ENCODE measurements around the gene SMAD9.

SMAD9 gene

DNA sequence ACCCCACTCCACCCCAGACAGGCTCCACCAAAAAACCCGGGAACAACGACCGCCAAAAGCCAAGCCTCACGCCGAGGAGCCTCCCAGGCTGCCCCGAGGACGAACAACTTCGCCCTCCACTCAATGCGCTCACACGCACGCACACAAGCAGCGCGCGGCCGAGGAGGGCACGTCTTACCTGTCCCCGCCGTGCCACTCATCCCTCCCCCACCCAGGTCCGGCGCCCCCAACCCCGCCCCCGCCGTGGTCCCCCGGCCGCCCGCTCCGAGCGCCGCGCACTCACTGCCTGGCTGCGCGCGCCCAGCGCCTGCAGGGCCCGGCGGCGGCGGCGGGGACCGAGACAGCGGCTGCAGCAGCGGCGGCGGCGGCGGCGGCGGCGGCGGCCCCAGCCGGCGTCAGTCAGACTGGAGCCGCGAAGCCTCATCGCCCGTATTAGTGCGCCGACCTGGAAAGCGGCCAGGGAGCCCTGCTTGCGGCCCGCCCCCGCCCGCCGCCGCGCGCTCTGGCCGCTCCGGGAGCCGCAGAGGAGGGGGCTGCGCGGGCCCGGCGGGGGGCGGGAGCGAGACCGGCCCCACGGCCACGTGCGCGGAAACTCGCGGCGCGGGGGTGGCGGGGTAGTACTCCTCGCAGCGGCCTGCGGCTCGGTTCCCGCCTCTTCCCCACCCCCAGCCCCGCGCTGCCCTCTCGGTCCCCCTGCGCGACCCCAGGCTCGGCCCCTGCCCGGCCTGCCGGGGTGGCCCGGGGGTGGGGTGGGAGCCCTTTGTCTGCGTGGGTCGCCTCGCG lies at the start of gene SMAD9:
SMAD9 (minus strand) TSS at position 406 of the 783 bp plus-strand sequence. CDS start 40,549 bp downstream, outside the sequence.
- peak; percentile 93 for DNase-seq (ENCODE audit: low read depth, low spot score)

DNA sequence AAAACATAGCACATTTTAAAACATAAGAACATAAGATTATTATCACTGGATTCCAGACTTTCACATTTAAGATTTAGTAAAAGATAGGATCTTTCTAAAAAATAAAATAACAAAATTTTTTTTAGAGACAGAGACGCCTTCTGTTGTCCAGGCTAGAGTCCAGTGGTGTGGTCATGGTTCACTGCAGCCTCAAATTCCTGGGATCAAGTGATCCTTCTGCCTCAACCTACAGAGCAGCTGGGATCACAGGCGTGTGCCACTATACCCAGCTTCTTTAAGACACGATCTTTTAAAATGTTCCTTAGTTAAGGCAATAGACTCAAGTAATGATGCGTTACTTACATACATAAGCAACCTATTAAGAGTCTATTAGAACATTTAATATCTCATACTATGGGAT lies 46.4 kb upstream of the SMAD9 start:
- DNase-seq (ENCODE audit: low read depth, low spot score) = no peak

DNA sequence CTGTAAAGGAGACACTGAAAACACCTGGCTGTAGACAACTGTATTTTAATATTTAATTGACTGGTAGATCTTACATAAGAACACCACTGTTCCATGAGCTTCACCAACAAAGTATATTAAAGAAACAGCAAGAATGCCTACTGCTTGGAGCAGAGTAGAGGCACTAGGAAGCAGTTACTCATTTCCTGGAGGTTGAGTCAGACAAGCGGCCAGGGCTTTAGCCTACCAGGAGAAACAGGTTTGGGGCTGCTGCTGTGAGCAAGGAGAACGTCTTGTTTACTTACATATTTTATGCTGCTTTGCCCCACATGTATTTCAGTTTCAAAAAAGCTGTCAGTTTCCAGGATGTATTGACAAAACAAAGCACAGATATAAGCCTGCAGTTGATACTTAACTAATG lies 45.7 kb upstream of the SMAD9 start:
- DNase-seq (ENCODE audit: low read depth, low spot score) = peak; percentile 62

DNA sequence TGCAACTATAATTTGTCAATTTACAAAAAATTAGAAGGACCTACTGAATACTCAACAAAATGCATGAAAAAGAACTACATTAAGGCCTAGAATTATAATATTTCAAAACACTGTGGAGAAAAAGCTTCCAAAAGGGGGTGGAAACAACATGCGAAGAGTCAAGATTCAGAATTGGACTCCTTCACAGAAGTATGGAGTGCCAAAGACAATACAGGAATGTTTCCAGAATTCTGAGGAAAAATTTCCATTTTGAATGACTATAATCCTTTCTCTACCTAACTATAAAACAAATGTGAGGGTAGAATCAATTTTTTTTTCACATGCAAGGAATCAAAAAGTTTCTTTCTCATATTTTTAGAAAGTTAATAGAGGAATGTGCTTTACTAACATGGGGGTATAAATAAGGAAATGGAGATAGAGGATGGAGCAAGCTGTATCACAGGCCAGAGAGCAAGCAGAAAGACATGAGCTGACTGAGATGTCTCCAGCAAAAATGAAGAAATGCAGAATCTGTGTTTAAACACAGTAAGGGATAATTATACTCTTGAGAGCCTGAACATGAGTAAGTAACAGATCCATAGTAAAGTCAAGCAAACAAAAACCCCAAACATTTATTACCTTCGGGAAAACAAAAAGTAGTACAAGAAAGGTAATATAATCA lies 39.5 kb upstream of the SMAD9 start:
- peak; percentile 7 for DNase-seq (ENCODE audit: low read depth, low spot score)

DNA sequence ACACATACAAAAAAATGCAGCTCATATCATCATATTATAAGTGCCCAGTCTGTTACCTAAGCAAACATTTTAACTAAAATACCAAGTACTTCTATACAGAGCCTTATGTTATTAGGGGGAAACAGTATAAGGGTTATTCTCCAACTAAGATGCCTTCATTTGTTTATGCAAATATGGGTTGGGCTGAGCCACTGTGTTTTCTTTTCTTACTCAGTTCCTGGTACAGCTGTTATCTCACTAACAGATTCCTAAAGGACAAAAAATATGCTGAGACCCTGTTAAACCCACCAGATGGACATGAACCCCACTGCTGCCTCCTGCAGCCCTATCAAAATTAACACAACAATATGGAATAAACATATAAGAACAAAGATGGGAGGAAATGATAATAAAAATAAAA lies 34.5 kb upstream of the SMAD9 start:
- DNase-seq (ENCODE audit: low read depth, low spot score) = no peak

DNA sequence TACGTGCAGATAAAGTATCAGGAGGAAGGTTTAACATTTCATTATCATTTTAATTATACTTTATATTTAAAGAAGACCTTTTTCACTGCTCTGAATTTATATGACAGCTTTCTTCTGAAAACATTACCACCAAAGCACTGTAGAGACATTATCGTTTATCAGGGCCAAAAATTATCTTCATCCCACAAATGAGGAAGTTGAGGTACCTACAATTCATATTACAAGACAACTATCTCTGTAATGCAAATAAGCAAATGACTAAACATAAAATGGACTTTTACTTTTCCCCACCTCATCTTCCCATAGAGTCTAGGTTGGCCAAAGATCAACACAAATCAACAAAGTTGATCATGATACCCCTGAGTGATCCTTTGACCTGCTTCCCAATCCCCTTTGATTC lies 30.9 kb upstream of the SMAD9 start:
- no peak for DNase-seq (ENCODE audit: low read depth, low spot score)

DNA sequence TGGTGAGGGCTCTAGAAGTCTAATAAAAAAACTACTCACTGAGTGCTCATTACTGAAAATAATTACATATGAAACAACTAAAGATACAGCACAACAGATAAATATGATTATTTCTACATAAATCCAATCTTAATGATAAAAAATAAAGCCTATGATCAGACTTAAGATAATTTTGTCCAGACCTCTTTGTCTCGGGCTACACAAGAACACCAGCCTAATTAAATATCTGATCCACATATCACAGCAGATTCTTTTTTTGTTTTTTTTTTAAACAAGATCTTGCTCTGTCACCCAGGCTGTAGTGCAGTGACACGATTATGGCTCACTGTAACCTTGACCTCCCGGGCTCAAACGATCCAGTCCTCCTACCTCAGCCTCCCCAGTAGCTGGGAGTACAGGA lies 30.3 kb upstream of the SMAD9 start:
- no peak for DNase-seq (ENCODE audit: low read depth, low spot score)

DNA sequence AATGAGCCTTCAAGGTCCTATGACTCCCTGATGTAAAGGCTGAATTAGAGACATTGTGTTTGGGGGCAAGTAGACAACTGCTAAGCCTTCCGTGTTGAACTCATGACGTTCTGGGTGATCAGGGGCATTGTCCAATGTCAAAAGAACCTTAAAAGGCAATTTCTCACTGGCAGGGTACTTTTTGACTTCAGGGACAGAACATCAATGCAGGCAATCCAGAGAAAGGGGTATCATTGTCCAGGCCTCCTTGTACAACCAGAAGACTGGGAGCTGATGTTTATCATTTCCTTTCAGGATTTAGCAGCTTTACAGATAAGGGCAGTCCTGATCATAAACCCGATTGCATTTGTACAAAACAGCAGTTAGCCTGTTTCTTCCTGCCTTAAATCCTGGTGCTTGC lies 25.0 kb upstream of the SMAD9 start:
- no peak for DNase-seq (ENCODE audit: low read depth, low spot score)

DNA sequence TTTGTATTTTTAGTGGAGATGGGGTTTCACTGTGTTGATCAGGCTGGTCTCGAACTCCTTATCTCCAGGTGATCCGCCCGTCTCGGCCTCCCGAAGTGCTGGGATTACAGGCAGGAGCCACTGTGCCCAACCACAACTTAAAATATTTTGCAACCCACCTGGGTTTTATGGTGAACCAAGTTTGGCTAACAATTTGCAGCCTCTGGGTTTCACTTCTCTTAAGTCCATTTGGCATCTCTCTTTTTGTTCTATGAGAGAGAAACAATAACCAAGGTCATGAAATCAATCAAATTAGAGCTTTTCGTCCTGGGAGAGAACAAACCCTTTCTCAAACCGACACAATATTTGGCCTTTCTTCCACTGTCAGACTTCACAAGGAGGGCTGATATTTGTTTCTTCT lies 5.6 kb upstream of the SMAD9 start:
- DNase-seq (ENCODE audit: low read depth, low spot score) = no peak

DNA sequence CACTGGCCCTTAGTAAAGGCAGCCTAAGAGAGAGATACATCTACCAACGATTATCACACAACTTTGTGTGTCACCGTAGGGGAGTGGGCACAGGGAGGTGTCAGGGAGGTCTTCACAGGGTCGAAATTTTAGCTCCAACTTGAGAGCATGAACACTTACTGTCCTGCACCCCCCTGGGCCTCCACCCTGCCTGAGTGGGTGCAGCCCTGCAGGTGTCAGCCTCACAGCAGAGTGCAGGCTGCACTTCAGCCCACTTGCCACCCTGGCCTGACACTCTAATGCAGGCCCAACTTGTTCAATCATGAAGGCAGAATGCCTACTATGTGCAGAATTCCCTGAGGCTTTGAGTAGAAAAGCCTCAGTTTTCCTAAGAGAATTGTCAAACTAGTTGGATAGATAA lies 4.0 kb upstream of the SMAD9 start:
- DNase-seq (ENCODE audit: low read depth, low spot score) = no peak

DNA sequence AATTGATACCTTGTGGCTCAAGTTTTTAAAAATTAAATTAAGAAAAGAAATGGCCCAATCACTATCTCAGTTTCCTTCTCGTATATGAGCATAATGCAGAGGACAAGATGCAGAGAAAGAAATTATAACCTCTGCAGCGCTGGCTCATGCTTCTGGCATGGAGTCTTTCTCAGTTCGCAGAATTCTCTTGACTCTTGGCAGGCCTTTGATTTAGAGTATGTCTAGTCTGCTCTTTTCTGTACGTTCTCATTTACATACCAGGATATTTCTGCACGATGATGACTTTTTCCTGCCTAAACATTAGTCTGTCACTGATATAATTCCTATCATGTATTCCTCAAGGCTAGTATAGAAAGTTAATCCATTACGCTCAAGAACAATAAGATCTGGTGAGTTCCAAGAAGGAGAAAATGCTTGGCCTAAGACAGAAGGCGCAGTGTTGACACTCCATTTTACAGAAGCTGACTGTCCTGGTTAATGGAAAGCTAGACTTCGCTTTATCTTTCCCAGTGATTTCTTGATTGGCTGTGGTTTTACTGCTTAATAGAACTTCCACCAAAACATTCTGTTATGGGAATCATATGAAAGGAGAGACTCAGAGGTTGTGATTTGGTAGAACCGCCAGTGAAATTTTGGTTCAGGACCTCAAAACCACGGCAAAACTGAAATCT lies 1.7 kb upstream of the SMAD9 start:
- DNase-seq (ENCODE audit: low read depth, low spot score) = no peak

DNA sequence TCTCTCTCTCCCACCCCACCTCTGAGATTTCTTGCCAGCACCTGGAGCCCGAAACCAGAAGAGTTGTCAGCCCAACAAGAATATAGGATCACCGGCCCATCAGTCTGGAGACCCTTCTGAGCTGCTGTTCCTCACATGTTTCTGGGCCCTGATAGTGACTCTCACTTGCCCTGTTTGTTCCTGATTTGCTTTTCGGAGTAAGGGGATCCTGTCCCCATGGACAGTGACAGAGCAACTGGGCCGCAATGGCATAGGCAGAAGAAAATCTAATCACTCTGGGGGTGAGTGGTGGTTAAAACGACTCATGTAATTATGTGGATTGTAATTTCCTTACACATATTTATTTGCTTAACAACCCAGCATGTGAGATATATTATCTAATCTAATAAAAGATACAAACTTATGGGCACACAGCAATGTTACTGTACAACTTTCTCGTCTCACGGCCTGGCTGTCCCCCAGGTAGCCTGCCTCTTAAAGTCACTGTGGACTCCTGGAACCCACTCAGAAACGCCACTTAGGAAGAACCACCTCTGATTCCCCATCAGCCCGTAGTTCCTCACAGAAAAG lies 663 bp upstream of the SMAD9 start:
- no peak for DNase-seq (ENCODE audit: low read depth, low spot score)

DNA sequence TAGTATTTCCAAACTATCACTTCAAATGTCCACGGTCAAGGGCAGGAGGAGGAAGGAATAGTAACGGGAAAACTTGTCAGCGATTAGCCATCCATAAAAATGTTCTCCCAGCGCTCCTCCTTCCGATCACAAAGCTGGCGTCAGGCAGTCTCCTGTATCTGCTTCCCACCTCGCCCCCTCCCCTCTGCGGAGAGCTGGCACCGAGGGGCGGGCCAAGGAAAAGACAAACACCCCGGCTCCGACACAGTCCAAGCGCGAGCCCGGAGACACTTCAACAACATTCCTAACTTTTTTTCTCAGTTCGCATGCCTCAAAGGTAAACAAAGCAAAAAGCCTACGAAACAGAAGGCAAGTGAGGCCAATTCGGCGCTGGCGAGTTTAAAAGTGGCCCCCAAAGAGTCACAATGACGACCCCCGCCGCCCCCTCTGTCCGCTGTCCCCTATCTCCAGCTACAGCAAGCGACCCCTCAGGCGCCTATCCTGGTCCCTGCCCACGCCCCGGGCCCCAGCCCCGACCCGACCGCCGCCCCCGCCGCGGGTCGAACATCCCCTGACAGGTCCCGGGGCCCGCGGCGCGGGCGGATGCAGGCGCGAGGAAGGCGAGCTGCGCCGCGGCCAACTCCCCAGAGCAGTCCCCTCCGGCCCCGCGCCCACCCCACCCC lies 736 bp downstream of the SMAD9 start:
- DNase-seq (ENCODE audit: low read depth, low spot score) = peak; percentile 83

DNA sequence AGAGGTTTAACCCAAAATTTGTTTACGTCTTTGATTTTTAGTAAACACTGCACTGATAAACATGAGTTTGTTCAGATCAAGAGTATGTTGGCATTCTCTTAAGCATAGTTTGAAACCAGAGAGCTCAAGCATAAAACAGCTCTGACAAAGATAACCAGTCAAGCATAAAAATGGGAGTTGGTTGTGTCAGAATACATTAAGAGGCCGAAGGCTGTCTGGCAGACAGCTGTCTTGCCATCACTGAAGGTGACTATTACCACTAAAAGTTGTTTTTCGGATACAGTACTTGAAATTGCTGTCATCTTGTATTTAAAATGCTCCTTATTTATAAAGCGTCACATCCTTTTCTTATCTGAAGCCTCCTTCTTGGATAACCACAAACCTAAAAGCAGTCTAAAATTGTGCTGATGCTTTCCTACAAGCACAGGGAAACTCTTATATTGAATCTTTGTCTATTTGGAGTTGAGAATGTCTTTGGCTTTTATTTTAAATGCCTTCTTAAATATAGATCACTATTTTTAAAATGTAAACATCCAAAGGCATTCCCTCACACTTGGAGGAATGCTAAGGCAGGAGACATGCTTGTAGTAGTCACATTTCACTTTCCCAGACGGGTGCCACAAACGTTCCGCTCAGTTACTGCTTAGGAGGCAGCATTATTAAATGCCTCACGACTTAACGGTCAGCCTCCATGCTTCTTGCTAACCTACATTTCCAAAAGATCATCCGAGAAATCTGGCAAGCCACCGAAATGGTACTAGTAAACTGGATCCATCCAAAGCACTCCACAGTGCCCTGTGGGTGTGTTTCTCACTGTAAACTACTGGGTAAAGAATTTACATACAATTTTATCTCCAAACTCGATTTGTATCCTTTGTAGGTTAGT lies 1.5 kb downstream of the SMAD9 start:
- DNase-seq (ENCODE audit: low read depth, low spot score) = peak; percentile 73

DNA sequence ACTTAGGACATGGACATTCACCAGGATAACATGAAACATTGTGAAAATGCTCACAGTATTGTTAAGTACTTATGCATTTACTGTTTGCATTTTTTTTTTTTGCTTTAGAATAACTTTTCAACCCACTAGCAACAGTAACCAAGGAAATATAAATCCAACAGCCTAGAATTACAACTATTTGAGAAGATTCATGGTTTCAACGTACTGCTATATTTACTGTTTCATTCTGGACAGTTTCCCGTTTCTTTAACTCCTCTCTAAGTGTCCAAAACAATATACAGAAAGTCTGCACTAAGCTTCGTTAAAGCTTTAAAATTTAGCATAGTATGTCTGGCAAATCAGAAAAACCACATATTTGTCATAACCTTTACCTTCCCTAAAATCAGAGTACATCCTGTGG lies 2.7 kb downstream of the SMAD9 start:
- DNase-seq (ENCODE audit: low read depth, low spot score) = no peak

DNA sequence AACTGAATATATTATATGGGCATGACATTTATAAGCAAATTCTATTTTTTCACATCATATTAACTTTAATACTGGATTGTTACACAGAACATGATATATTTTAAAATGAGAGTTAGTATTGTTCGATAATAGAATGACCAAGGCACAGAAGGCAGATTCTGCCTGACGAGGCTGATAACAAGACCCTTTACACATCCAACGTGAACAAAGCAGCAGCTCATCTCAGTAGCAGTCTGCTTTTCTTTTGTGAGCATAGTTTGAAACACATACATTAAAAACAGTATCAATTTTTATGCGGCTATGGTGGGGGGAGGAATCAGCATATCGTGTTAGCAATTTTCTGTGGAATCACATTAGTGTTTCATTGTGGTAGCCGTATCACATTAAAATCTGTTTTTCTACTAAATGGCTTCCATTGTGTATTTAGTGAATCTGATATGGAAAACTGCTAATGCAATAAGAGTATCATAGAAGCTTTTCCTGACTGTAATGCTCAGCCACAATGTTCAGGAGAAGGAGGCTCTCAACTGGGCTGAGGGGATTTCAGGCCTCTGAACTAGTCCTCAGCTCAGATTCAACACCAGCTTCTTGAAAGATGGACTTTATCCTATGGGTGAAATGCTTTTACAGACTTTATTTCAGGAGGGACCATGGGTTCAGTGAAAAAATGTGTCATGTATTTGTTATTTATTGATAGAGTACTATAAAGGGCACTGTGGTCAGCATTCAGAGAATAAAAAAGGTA lies 4.0 kb downstream of the SMAD9 start:
- no peak for DNase-seq (ENCODE audit: low read depth, low spot score)

DNA sequence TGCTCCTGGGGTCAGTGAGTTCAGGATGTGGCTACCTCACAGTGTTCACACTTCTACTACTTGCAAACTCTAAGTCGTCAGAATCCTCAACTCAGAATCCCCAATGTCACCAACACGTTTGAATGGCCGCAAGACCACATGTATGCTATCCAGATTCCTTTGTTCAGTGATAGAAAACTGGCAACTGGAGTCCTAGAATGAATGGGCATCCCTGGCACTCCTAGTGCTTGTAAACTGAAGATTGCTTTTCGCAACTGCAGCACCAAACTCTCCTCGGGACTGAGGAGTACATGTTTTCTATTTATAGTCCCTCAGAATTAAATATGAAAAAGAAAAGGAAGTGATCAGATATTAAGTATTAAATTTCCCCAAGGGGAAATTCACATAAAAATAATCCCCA lies 4.9 kb downstream of the SMAD9 start:
- DNase-seq (ENCODE audit: low read depth, low spot score) = no peak

DNA sequence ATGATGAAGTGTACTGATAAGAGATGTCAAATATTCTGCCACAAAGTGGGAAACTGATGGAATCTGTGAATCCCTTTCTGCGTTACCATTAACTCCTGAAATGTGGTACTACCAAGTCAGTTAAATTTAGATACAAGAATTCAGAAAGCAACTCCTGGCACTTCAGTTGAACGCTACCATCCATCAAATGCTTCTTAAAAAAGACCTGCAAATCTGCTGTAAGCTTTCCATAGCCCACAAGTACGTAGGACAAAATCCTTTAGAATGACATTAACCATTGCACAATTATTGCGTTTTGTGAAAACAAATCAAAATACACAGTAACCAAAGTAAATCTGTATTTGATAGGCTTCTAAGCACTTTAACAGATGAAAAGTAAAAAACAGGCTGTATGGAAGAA lies 5.4 kb downstream of the SMAD9 start:
- DNase-seq (ENCODE audit: low read depth, low spot score) = no peak

DNA sequence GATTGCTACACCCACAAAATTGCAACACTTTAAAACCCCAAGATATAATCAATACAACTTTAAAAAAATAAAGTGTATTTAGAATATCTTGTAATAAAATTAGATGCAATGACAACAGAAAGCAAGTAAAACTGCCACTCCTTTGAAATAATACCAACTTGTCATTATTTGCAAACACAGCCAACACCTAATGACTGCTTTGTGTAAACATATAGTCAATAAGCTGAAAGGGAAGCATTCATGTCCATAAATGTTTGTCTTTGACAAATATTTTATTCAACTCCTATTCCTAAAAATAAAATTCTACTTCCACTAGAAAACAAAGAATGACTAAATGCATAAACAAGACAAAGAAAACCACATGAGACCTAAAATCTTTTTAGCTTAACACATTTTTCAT lies 6.6 kb downstream of the SMAD9 start:
- no peak for DNase-seq (ENCODE audit: low read depth, low spot score)

DNA sequence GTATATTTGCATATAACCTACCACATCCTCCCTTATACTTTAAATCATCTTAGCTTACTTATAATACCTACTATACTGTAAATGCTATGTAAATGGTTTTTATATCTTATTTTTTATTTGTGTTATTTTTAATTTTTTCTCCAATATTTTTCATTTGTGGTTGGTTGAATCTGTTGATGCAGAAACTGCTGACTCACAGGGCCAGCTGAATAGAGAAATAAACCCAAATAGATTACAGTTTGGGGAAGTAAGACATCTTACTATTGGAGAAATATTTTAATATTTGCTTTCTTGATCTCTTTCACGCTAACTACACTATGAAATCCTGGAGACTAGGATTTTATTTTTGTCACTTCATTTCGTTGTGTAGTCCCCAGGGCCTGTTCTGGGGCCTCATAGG lies 7.1 kb downstream of the SMAD9 start:
- DNase-seq (ENCODE audit: low read depth, low spot score) = no peak
